GM06990 (cell line): ENCODE results near the gene ACTR8.

Experiments used
- DNase-seq: peaks from one replicate; pipeline ENCODE4 v3.0.0-alpha.2; 2011; ENCODE audit not compliant: insufficient read length; ENCODE audit errors: extremely low read depth
- H3K27me3 ChIP-seq: replicated peaks from 2 replicates; pipeline ENCODE4 v1.6.0; 2011; ENCODE audit warnings: low read length; ENCODE audit not compliant: control insufficient read depth, insufficient read depth
- H3K36me3 ChIP-seq: 2 replicates; pipeline ENCODE4 v1.5.1; 2011; ENCODE audit warnings: low read length; ENCODE audit not compliant: control insufficient read depth, insufficient read depth
- H3K4me3 ChIP-seq: replicated peaks from 2 replicates; pipeline ENCODE4 v1.5.1; 2011; ENCODE audit warnings: low read depth, mild to moderate bottlenecking, control low read depth, low read length
- CTCF ChIP-seq: IDR thresholded peaks from 2 replicates; pipeline ENCODE4 v1.5.1; 2011; ENCODE audit warnings: low read length, control low read depth, mild to moderate bottlenecking, inconsistent platforms; ENCODE audit not compliant: insufficient read depth, poor library complexity, severe bottlenecking

Gene ACTR8

GRCh38 chr3:53822331-53822741 lies 59.6 kb downstream of the ACTR8 start:
- DNase-seq = no peak
- H3K36me3 ChIP-seq = peaks cover 4% of the 10 kb centered on the region
- no peak for TF ChIP-seq CTCF

GRCh38 chr3:53821631-53822121 lies 60.3 kb downstream of the ACTR8 start:
- H3K4me3 ChIP-seq = no peak overlapping the region
- no peaks in the 10 kb centered on the region for H3K27me3 ChIP-seq
- no peak for DNase-seq
- H3K36me3 ChIP-seq = peaks cover 4% of the 10 kb centered on the region
- TF ChIP-seq CTCF = no peak

More at GRCh38 chr3:53822331-53822741, 59.6 kb downstream of the ACTR8 start:
- Histone ChIP-seq H3K4me3 (no peak overlapping the region), H3K27me3 (no peaks in the 10 kb centered on the region)

- no peaks in the 10 kb centered on the region for H3K27me3 ChIP-seq
- TF ChIP-seq CTCF = no peak
- H3K36me3 ChIP-seq = peaks cover 4% of the 10 kb centered on the region
- H3K4me3 ChIP-seq = no peak overlapping the region
- DNase-seq = no peak
Observed at GRCh38 chr3:53820756-53821580, 61.0 kb downstream of the ACTR8 start.

GRCh38 chr3:53820084-53820483 lies 61.9 kb downstream of the ACTR8 start:
- H3K36me3 ChIP-seq = peaks cover 6% of the 10 kb centered on the region
- no peak for DNase-seq
- H3K4me3 ChIP-seq = no peak overlapping the region
- H3K27me3 ChIP-seq = no peaks in the 10 kb centered on the region
- TF ChIP-seq CTCF = no peak

- no peak for TF ChIP-seq CTCF
- DNase-seq = no peak
- Histone ChIP-seq H3K36me3 (peaks cover 6% of the 10 kb centered on the region), H3K4me3 (no peak overlapping the region), H3K27me3 (no peaks in the 10 kb centered on the region)
Observed at GRCh38 chr3:53819163-53819868, 62.6 kb downstream of the ACTR8 start.
